Measurements from ENCODE around the gene LSP1. TPM values are rescaled to one million over a fixed set of nuclear protein-coding genes. Genes with fewer than 3 reads are reported as not detected.

LSP1 gene
- total and polyA plus RNA-seq, 2 of the 4 experiments (the other 2 are of a cell fraction): not detected

DNA sequence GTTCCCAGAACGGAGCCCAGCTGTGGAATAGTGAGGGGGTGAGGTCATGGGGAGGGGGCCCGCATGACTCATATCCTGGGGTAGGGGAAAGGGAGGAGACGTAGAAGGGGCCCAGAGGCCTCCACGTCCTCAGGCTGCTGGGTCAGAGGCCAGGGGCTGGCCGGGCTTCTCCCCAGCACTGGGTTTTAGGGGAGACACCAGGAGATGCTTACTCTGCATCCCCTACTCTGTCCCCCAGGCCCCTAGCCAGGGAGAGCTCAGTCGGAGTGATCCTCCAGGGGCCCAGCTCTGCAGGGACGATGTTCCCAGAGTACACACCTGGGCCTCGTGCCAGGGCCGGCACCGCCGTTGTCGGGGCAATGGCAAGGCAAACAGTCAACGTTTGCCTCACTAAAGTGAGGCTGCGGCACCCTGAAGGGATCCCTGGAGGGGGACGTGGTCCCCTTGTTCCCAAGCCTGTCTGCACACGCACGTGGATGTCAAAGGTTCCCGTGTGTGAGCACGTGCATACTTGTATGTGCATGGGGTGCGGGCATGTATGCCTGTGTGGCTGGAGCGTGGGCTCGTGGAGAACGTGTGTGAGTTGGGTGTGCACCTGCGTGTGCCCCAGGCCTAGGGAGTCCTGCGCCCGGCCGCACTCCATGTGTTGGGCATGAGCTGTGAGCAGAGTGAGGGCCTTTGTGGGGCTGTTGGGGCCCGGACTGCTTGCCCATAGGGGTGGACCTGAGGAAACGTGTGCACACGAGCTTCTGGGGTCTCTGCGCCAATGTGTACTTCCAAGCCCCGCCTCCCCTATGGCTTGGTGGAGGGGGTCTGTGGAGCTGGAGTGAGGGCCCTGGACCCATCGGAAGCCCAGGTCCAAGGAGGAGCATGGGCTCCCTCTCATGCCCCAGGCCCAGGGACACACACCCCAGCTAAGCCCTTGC lies 24.6 kb downstream of the LSP1 start:
- no peak overlapping the region for H3K4me2 ChIP-seq (ENCODE audit: low read depth, low read length)
- no peak overlapping the region for H2BK15ac ChIP-seq (ENCODE audit: low read depth, low read length)
- H3K27ac ChIP-seq (ENCODE audit: insufficient read depth, low read length): no peak overlapping the region
- H3K9me3 ChIP-seq (ENCODE audit: control insufficient read depth, insufficient read depth, low read length): no peaks in the 10 kb centered on the region
- H2AK5ac ChIP-seq (ENCODE audit: low read depth, low read length): no peak overlapping the region
- TF ChIP-seq, protein P1, sequence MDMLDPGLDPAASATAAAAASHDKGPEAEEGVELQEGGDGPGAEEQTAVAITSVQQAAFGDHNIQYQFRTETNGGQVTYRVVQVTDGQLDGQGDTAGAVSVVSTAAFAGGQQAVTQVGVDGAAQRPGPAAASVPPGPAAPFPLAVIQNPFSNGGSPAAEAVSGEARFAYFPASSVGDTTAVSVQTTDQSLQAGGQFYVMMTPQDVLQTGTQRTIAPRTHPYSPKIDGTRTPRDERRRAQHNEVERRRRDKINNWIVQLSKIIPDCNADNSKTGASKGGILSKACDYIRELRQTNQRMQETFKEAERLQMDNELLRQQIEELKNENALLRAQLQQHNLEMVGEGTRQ (IDR thresholded peaks at IDR 0.05; ENCODE audit: low read depth, low read length): no peak
- no peak for TF ChIP-seq MAZ (IDR thresholded peaks at IDR 0.05; ENCODE audit: borderline replicate concordance, low read depth, low read length)
- no peak for TF ChIP-seq NFE2L2 (IDR thresholded peaks at IDR 0.05; ENCODE audit: low read depth, low read length)
- no peak for TF ChIP-seq BHLHE40 (IDR thresholded peaks at IDR 0.05; ENCODE audit: low read depth, low read length)
- TF ChIP-seq FOS (IDR thresholded peaks at IDR 0.05; ENCODE audit: low read depth, low read length): no peak
- TF ChIP-seq SMC3 (IDR thresholded peaks at IDR 0.05; ENCODE audit: low read depth, low read length): no peak
- no peak for TF ChIP-seq CEBPB (IDR thresholded peaks at IDR 0.05; ENCODE audit: low read depth, low read length)
- no peak for TF ChIP-seq RCOR1 (IDR thresholded peaks at IDR 0.05; ENCODE audit: insufficient replicate concordance, low read length)
- TF ChIP-seq RFX5 (IDR thresholded peaks at IDR 0.05; ENCODE audit: low read depth, low read length): no peak
- 82% methylated on average over 10 of the region's 33 CpGs; no CpG with 5 or more reads in 1 of the 2 experiments for WGBS, 2 experiments (ENCODE audit: extremely low coverage in 2 of 2, insufficient read length in 1 of 2)
- H2BK5ac ChIP-seq (ENCODE audit: low read depth, low read length, poor library complexity, severe bottlenecking): no peak overlapping the region
- no peaks in the 10 kb centered on the region for H3K79me1 ChIP-seq (ENCODE audit: low read depth in 1 of 2, low read length in 2 of 2)
- H4K5ac ChIP-seq (ENCODE audit: low read depth, low read length): no peak overlapping the region
- no peak overlapping the region for H2AFZ ChIP-seq (replicated peaks; ENCODE audit: low read length, poor library complexity)
- POLR2A ChIA-PET (ENCODE audit: unreplicated experiment): no interaction called here
- BruUV-seq (replicated peaks): no TSS peak
- no peak overlapping the region for H3K23ac ChIP-seq (ENCODE audit: low read depth, low read length)
- DNase-seq: no peak
- H3K56ac ChIP-seq (ENCODE audit: extremely low read depth, insufficient read depth, low read length): no peak overlapping the region
- H3K4ac ChIP-seq (ENCODE audit: low read depth, low read length): no peak overlapping the region
- H3K9me1 ChIP-seq (ENCODE audit: insufficient read depth, low read length): no peaks in the 10 kb centered on the region
- no peak overlapping the region for H2BK120ac ChIP-seq (ENCODE audit: low read depth, low read length)
- H2AK9ac ChIP-seq (replicated peaks; ENCODE audit: low read depth, low read length, poor library complexity): no peak overlapping the region
- no peak overlapping the region for H4K8ac ChIP-seq (ENCODE audit: low read depth in 2 of 2, low read length in 2 of 2)
- ATAC-seq (ENCODE audit: low read depth): no peak
- H3K4me1 ChIP-seq (ENCODE audit: control insufficient read depth, insufficient read depth, low read length): peaks cover 3% of the 10 kb centered on the region; the same call in 1 of the 2 replicates
- no peak overlapping the region for H3K18ac ChIP-seq (ENCODE audit: low read depth, low read length)
- no peak overlapping the region for H3K14ac ChIP-seq (replicated peaks; ENCODE audit: low read depth, low read length)
- in situ Hi-C loops (cut with MboI; ENCODE audit: low sequenced_read_pairs) (no loop called here), dilution Hi-C loops (cut with HindIII; ENCODE audit: low sequenced_read_pairs, unreplicated experiment) (no loop called here), intact Hi-C loops (cut with micrococcal nuclease) (no loop called here)
- no peak overlapping the region for H3K9ac ChIP-seq (ENCODE audit: low read depth, low read length)
- H3K36me3 ChIP-seq (ENCODE audit: control insufficient read depth, insufficient read depth, low read length): no peaks in the 10 kb centered on the region
- H4K20me1 ChIP-seq (ENCODE audit: insufficient read depth, low read length): no peaks in the 10 kb centered on the region
- CTCF ChIA-PET: interaction anchor here (0.9 to 1.5 kb wide), 2 partner anchors 35 to 123 kb away, joined by 3 read pairs; no protein-coding TSS in a partner anchor
- H3K27me3 ChIP-seq (ENCODE audit: control insufficient read depth, insufficient read depth, low read length): peaks cover 6% of the 10 kb centered on the region; the same call in 1 of the 2 replicates
- no peak overlapping the region for H4K91ac ChIP-seq (ENCODE audit: insufficient read depth, low read depth, low read length)
- no peak overlapping the region for H3K4me3 ChIP-seq (ENCODE audit: insufficient read depth, low read depth, low read length)
- no peak overlapping the region for H2BK20ac ChIP-seq (ENCODE audit: low read depth, low read length)
